HepG2 (cell line): ENCODE data around the gene SVOPL. TPM values are rescaled to one million over a fixed set of nuclear protein-coding genes. Genes with fewer than 3 reads are reported as not detected.
A peak's percentile ranks its signal among the peaks of the same experiment; 100 is the strongest.

Experiments
- ATAC-seq: fragments of 200-7000 bp; cut with Tn5 transposase; 3 replicates; pipeline ENCODE4 v1.9.1; 2020; ENCODE audit warnings: mild to moderate bottlenecking, moderate library complexity
- BruUV-seq: library from RNA; stranded (reverse); fragments of 400-500 nt; replicated peaks from 2 replicates; lab custom pipeline; 2021; lab: Mats Ljungman, UMichigan
- CTCF ChIA-PET: fragments of 300-600 bp; formaldehyde crosslinking; extraction: SDS; loops from one replicate; lab custom pipeline; 2021; ENCODE audit warnings: low total read pairs, inconsistent platforms, low intra/inter-chr PET ratio; lab: Yijun Ruan, JAX
- POLR2A ChIA-PET: fragments of 350-600 bp; sonication (Branson Sonifier 250); formaldehyde crosslinking; loops from one replicate; lab custom pipeline; 2020; ENCODE audit warnings: antibody characterized with exemption, inconsistent platforms; lab: Yijun Ruan, JAX
- DNase-seq: peaks from one replicate; pipeline ENCODE4 v3.0.0-alpha.2; 2015; ENCODE audit warnings: low spot score
- FAIRE-seq: peaks from 3 replicates; lab custom pipeline; 2011; peaks lifted over from hg19 to GRCh38; lab: Jason Lieb, UNC
- H2AFZ ChIP-seq: one replicate; pipeline ENCODE4 v1.6.1; 2011; ENCODE audit warnings: low read length, inconsistent platforms
- H3K27ac ChIP-seq: fragments of 300-600 bp; 3 replicates; pipeline ENCODE4 v1.8.0; 2011; ENCODE audit warnings: mixed run types, mild to moderate bottlenecking, mixed read lengths, low read length, inconsistent platforms; ENCODE audit not compliant: insufficient read depth; ENCODE audit errors: extremely low read length
- H3K27me3 ChIP-seq, 2 experiments: fragments of 200-600 bp in 1 of 2; 2 replicates in 1 of 2; 3 replicates in 1 of 2; pipeline versions ENCODE4 v1.6.0 to v1.8.0; 2011; ENCODE audit warnings: low read length in 2 of 2, mild to moderate bottlenecking in 2 of 2, moderate library complexity in 2 of 2, inconsistent platforms in 1 of 2; ENCODE audit not compliant: insufficient read depth in 2 of 2, control insufficient read depth in 1 of 2
- H3K36me3 ChIP-seq, 2 experiments: fragments of 200-600 bp in 1 of 2; replicated peaks in 1 of 2; 2 replicates in 1 of 2; 3 replicates in 1 of 2; pipeline versions ENCODE4 v1.5.1 to v1.8.0; 2011; ENCODE audit warnings: low read length in 2 of 2, inconsistent platforms in 1 of 2; ENCODE audit not compliant: insufficient read depth in 2 of 2, control insufficient read depth in 1 of 2
- H3K4me1 ChIP-seq: 2 replicates; pipeline ENCODE4 v1.5.1; 2012; ENCODE audit warnings: low read length, inconsistent platforms; ENCODE audit not compliant: insufficient read depth
- H3K4me2 ChIP-seq: 2 replicates; pipeline ENCODE4 v1.6.0; 2011; ENCODE audit warnings: low read depth, low read length, inconsistent platforms
- H3K4me3 ChIP-seq, 3 experiments: fragments of 200-600 bp in 1 of 3; sonication (generic), shearing (Covaris generic) in 1 of 3; replicated peaks in 1 of 3; 2 replicates each; pipeline ENCODE4 v1.5.1; 2011 to 2016; ENCODE audit warnings: low read length in 3 of 3, inconsistent platforms in 2 of 3, low read depth in 2 of 3, mild to moderate bottlenecking in 2 of 3, control low read depth in 1 of 3, mixed read lengths in 1 of 3; ENCODE audit not compliant: insufficient read depth in 1 of 3
- H3K79me2 ChIP-seq: one replicate; pipeline ENCODE4 v1.6.1; 2011; ENCODE audit warnings: low read length, inconsistent platforms; ENCODE audit not compliant: insufficient read depth
- H3K9ac ChIP-seq: 2 replicates; pipeline ENCODE4 v1.6.0; 2011; ENCODE audit warnings: mild to moderate bottlenecking, low read depth, low read length, inconsistent platforms; ENCODE audit not compliant: insufficient read depth
- H3K9me3 ChIP-seq: 2 replicates; pipeline ENCODE4 v1.5.1; 2012; ENCODE audit warnings: mild to moderate bottlenecking, low read length
- H4K20me1 ChIP-seq: 2 replicates; pipeline ENCODE4 v1.6.0; 2011; ENCODE audit warnings: inconsistent platforms, mild to moderate bottlenecking, low read length, moderate library complexity; ENCODE audit not compliant: insufficient read depth
- NFE2L2 ChIP-seq: fragments of 150-350 bp; IDR thresholded peaks from 2 replicates; pipeline ENCODE4 v1.6.1; 2014; ENCODE audit warnings: low read length
- NR2F2 ChIP-seq: IDR thresholded peaks from 2 replicates; pipeline ENCODE4 v1.6.1; 2012; ENCODE audit warnings: low read depth, inconsistent platforms, borderline replicate concordance
- POLR2G ChIP-seq: fragments of 200-400 bp; formaldehyde crosslinking; IDR thresholded peaks from 2 replicates; pipeline ENCODE4 v1.6.1; 2018; ENCODE audit warnings: mild to moderate bottlenecking, low read depth, low read length, moderate library complexity
- RBM22 ChIP-seq: fragments of 200-400 bp; formaldehyde crosslinking; optimal IDR thresholded peaks from 2 replicates; pipeline ENCODE3; 2017; ENCODE audit warnings: mild to moderate bottlenecking, low read length, moderate library complexity
- ZNF142 ChIP-seq: sonication (generic); formaldehyde crosslinking; IDR thresholded peaks from 2 replicates; pipeline ENCODE4 v1.4.0; 2020; ENCODE audit warnings: missing genetic modification reagents
- WGBS: methylation state at CpG from one replicate; pipeline ENCODE4 v1.1.6; 2017; ENCODE audit warnings: low lambda C conversion rate; 5-methylcytosine and 5-hydroxymethylcytosine counted together
- in situ Hi-C: cut with HindIII; loops from 2 replicates; pipeline ENCODE4 v1.10.0; 2017; ENCODE audit warnings: low pct_unique_long_range_greater_than_20kb; ENCODE audit not compliant: extremely low pct_ligation_motif_present
- intact Hi-C: fragments of 100-400 bp; cut with micrococcal nuclease; formaldehyde crosslinking; loops from one replicate; pipeline ENCODE4 v1.10.0; 2022; ENCODE audit not compliant: unreplicated experiment
- polyA plus RNA-seq, 8 experiments: library from polyadenylated mRNA; depleted of rRNA in 3 of 8; stranded (reverse) in 7 of 8; unstranded in 1 of 8; fragments of >200 nt; fragmentation: Illumina TruSeq in 4 of 8; extraction: Trizol in 4 of 8; gene quantifications; 2 replicates each; pipeline versions ENCODE4 v1.2.1 to v1.2.3, GENCODE V29; 2011 to 2016; ENCODE audit warnings: low read depth in 4 of 8, missing spikeins in 1 of 8, mixed read lengths in 1 of 8; ENCODE audit not compliant: insufficient read depth in 1 of 8
- total RNA-seq, 5 experiments: library from RNA; depleted of rRNA; stranded (reverse); fragments of >200 nt; fragmentation: Illumina TruSeq; extraction: Trizol; gene quantifications; 2 replicates each; pipeline ENCODE4 v1.2.3, GENCODE V29; 2016; ENCODE audit warnings: low read depth in 1 of 5

The SVOPL gene
- total and polyA plus RNA-seq, 2 of the 13 experiments (the other 11 are each of a cell fraction or from before 2014, with no cell fraction given) = not detected

GRCh38 chr7:138573741-138574140 is 127.4 kb downstream of the SVOPL start:
- Histone ChIP-seq H3K27me3 (no peaks in the 10 kb centered on the region), H3K79me2 (peaks cover 2% of the 10 kb centered on the region), H3K9me3 (no peaks in the 10 kb centered on the region), H3K4me2 (no peak overlapping the region), H3K9ac (no peak overlapping the region), H4K20me1 (no peaks in the 10 kb centered on the region), H3K4me1 (0 out of 2 replicates have a peak, but pooled peaks cover 8% of the 10 kb centered on the region)
- TF ChIP-seq RBM22 (peak; percentile 95), ZNF142 (no peak), NFE2L2 (no peak), POLR2G (0 out of 2 replicates have a peak, but pooled peaks have one; percentile 36), NR2F2 (no peak)
- TF ChIP-seq, all 625 proteins: peak for 2
- WGBS = 79% methylated on average over 4 of the region's 4 CpGs
- intact Hi-C loops (no loop called here), in situ Hi-C loops (no loop called here)
- Histone ChIP-seq H3K36me3 (peaks cover 9 to 85% of the 10 kb centered on the region in 2 experiments), H3K27ac (peak overlapping the region; percentile 26), H3K4me3 (no peak overlapping the region), H2AFZ (no peak overlapping the region)
- ChIA-PET POLR2A (interaction anchor here (1.0 kb wide), 1 partner anchor 8 kb away, joined by 3 read pairs; no protein-coding TSS in a partner anchor), CTCF (no interaction called here)
- no TSS peak for BruUV-seq
- no peak for DNase-seq
- FAIRE-seq = no peak
- ATAC-seq = no peak; the same call in 2 of the 3 replicates
